ENCODE results near the gene RALY. TPM values are rescaled to one million over a fixed set of nuclear protein-coding genes. Genes with fewer than 3 reads are reported as not detected.
A peak's percentile ranks its signal among the peaks of the same experiment; 100 is the strongest.

RALY gene
- total RNA-seq, 4 donors from 2014 or later, result 23.2 to 101 (median 87.5) TPM

DNA sequence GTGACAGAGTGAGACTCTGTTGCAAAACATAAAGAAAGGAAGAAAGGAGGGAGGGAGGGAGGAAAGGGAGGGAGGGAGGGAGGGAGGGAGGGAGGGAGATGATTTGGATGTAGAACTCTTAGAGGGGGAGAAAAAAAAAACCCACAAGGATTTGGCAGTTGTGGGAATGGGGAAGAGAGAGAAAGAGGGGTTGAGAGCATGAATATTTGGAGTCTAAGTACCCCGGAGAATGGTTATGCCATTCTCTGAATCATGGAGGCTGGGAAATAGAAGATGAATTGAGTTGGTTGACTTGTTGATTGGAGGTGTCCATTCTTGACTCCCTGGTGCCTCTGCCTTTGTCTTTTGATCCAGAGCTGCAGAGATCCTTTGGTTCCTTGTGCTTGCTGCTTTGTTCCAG is 35.7 kb downstream of the RALY start:
- H3K27me3 ChIP-seq, result no peaks in the 10 kb centered on the region
- H3K4me1 ChIP-seq, result peaks cover 0 to 12% of the 10 kb centered on the region in 2 donors
- H3K9me3 ChIP-seq, result no peaks in the 10 kb centered on the region
- intact Hi-C loops (cut with DNase I; ENCODE audit: low total_unique reads), result no loop called here
- no peaks in the 10 kb centered on the region for H3K36me3 ChIP-seq
- no peak overlapping the region for H3K27ac ChIP-seq
- no peak for DNase-seq
- TF ChIP-seq, protein P1, sequence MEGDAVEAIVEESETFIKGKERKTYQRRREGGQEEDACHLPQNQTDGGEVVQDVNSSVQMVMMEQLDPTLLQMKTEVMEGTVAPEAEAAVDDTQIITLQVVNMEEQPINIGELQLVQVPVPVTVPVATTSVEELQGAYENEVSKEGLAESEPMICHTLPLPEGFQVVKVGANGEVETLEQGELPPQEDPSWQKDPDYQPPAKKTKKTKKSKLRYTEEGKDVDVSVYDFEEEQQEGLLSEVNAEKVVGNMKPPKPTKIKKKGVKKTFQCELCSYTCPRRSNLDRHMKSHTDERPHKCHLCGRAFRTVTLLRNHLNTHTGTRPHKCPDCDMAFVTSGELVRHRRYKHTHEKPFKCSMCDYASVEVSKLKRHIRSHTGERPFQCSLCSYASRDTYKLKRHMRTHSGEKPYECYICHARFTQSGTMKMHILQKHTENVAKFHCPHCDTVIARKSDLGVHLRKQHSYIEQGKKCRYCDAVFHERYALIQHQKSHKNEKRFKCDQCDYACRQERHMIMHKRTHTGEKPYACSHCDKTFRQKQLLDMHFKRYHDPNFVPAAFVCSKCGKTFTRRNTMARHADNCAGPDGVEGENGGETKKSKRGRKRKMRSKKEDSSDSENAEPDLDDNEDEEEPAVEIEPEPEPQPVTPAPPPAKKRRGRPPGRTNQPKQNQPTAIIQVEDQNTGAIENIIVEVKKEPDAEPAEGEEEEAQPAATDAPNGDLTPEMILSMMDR (IDR thresholded peaks at IDR 0.05), result no peak
- no peak for TF ChIP-seq POLR2A (IDR thresholded peaks at IDR 0.05)
- H3K4me3 ChIP-seq, result no peak overlapping the region

DNA sequence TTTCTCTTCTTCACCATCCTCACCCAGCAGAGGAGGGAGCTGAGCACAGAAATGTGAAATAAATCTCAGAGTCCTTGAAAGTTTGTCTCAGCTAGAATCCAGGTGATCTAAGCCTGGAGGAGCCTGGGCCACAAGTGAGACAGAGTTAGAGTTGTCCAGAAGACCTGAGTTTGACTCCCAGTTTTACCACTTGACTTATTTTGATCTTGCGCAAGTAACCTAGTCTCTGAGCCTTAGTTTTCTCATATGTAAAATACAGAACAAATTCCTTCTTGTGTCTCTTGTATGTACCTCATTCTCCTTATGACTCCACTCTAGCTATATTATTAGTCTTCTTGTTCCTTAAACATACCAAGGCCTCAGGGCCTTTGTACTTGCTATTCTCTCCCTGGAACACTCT is 36.7 kb downstream of the RALY start:
- TF ChIP-seq POLR2A (IDR thresholded peaks at IDR 0.05), result no peak
- TF ChIP-seq, protein P1 (IDR thresholded peaks at IDR 0.05), result no peak
- DNase-seq, result no peak
- no peaks in the 10 kb centered on the region for H3K36me3 ChIP-seq
- no peaks in the 10 kb centered on the region for H3K27me3 ChIP-seq
- intact Hi-C loops (cut with DNase I; ENCODE audit: low total_unique reads), result no loop called here
- H3K9me3 ChIP-seq, result no peaks in the 10 kb centered on the region
- peaks cover 0 to 1% of the 10 kb centered on the region in 2 donors for H3K4me1 ChIP-seq
- no peak overlapping the region for H3K27ac ChIP-seq
- H3K4me3 ChIP-seq, result no peak overlapping the region

DNA sequence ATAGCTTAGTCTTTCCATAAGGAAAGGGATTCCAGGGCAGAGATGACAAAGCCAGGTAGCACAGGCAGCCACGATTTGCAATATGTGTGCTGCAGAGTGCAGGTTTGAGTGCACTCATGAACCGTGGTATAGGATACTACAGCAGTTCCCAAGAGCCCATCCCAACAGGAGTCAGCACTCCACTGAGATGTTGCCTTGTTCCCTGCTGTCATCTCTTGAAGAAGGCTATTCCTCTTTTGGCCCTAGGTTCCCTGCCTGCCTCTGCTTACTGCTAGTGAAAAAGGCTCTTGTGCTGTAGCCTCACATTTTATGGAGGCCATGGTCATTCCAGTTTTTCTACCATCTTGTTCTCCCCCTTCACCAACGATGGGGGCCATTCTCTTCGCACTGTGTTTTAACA is 40.2 kb downstream of the RALY start:
- intact Hi-C loops (cut with DNase I; ENCODE audit: low total_unique reads), result no loop called here

DNA sequence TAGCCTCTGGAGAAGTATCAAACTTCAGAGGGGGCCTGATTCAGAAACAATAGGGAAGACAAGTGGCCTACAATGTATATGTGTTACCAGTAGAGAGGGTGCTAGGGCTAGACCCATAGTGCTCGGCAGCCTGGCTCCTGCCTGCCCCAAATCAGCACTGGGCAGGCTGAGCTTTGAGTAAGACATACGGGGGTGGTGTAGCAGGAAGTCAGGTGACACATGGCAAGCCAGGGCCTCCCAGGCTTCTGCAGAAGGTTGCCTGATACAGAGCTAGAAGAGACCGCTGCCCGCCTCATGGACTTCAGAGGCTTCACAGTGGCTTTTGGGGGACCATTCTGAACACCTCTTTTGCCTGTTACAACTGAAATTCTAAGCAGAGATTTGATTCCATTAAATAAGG is 43.4 kb downstream of the RALY start:
- intact Hi-C loops (cut with DNase I; ENCODE audit: low total_unique reads), result no loop called here
- H3K4me1 ChIP-seq, result peaks cover 3 to 5% of the 10 kb centered on the region in 2 donors
- TF ChIP-seq, protein P1 (IDR thresholded peaks at IDR 0.05), result no peak
- no peak for TF ChIP-seq POLR2A (IDR thresholded peaks at IDR 0.05)

More for the DNA sequence above, 40.2 kb downstream of the RALY start:
- Histone ChIP-seq H3K36me3 (no peaks in the 10 kb centered on the region), H3K27me3 (no peaks in the 10 kb centered on the region), H3K27ac (no peak overlapping the region), H3K4me1 (no peaks in the 10 kb centered on the region), H3K9me3 (no peaks in the 10 kb centered on the region), H3K4me3 (no peak overlapping the region)
- no peak for TF ChIP-seq POLR2A (IDR thresholded peaks at IDR 0.05)
- TF ChIP-seq, protein P1 (IDR thresholded peaks at IDR 0.05), result no peak
- DNase-seq, result no peak

DNA sequence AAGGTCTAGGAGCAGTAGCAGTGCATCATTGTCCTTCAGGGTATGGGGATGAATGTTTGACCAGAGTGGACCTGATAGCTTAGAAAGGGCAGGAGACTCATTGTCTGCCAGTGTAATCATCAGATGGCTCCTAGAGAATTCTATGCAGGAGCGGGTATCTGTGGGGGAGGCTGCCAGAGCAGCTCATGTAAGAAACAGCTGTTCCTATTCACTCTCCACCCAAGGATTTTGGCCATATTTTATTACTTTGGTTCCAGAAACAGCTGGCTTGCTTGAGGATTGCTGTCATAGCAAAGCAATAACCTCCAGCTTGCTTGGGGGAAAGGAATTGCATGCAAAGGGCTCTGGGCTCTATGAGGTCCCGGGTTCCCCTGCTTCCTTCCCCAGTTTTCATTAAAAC is 44.1 kb downstream of the RALY start:
- no peaks in the 10 kb centered on the region for H3K36me3 ChIP-seq
- TF ChIP-seq POLR2A (IDR thresholded peaks at IDR 0.05), result no peak
- TF ChIP-seq, protein P1 (IDR thresholded peaks at IDR 0.05), result no peak
- intact Hi-C loops (cut with DNase I; ENCODE audit: low total_unique reads), result no loop called here
- H3K27me3 ChIP-seq, result no peaks in the 10 kb centered on the region
- H3K27ac ChIP-seq, result peak overlapping the region in 1 of 2 donors; percentile 6
- DNase-seq, result peak in 1 of 2 donors; percentile 24
- H3K4me3 ChIP-seq, result no peak overlapping the region
- peaks cover 3 to 5% of the 10 kb centered on the region in 2 donors for H3K4me1 ChIP-seq
- H3K9me3 ChIP-seq, result no peaks in the 10 kb centered on the region

More for the DNA sequence above, 43.4 kb downstream of the RALY start:
- Histone ChIP-seq H3K27me3 (no peaks in the 10 kb centered on the region), H3K27ac (peak overlapping the region in 1 of 2 donors; percentile 6), H3K4me3 (no peak overlapping the region), H3K9me3 (no peaks in the 10 kb centered on the region), H3K36me3 (no peaks in the 10 kb centered on the region)
- no peak for DNase-seq

Measured in uterus (tissue), 4 donors.